ENCODE results near the gene G6PC3.

G6PC3 gene

GRCh38 chr17:44067545-44067940 lies 3.0 kb upstream of the G6PC3 start:
- no peak overlapping the region for H3K4me3 ChIP-seq
- peaks cover 27% of the 10 kb centered on the region for H3K4me1 ChIP-seq
- in situ Hi-C loops (cut with MboI; ENCODE audit: low sequenced_read_pairs), result no loop called here
- no peak for DNase-seq (ENCODE audit: low spot score in 2 of 2)
- H3K36me3 ChIP-seq (replicated peaks), result peaks cover 17% of the 10 kb centered on the region
- H3K9me3 ChIP-seq, result no peaks in the 10 kb centered on the region
- H3K27me3 ChIP-seq (ENCODE audit: low read depth), result no peaks in the 10 kb centered on the region

GRCh38 chr17:44069974-44070454 lies 521 bp upstream of the G6PC3 start:
- Histone ChIP-seq H3K36me3 (replicated peaks) (peaks cover 13% of the 10 kb centered on the region), H3K9me3 (no peaks in the 10 kb centered on the region), H3K4me1 (peaks cover 16% of the 10 kb centered on the region), H3K27me3 (ENCODE audit: low read depth) (no peaks in the 10 kb centered on the region), H3K4me3 (peak overlapping the region; percentile 50)
- peak in 1 of 2 experiments; percentile 28 for DNase-seq (ENCODE audit: low spot score in 2 of 2)
- in situ Hi-C loops (cut with MboI; ENCODE audit: low sequenced_read_pairs), result no loop called here

GRCh38 chr17:44071198-44071520 lies 624 bp downstream of the G6PC3 start:
- Histone ChIP-seq H3K9me3 (no peaks in the 10 kb centered on the region), H3K4me1 (peaks cover 16% of the 10 kb centered on the region), H3K27me3 (ENCODE audit: low read depth) (no peaks in the 10 kb centered on the region), H3K4me3 (peak overlapping the region; percentile 50), H3K36me3 (replicated peaks) (peaks cover 23% of the 10 kb centered on the region)
- DNase-seq (ENCODE audit: low spot score in 2 of 2), result no peak
- in situ Hi-C loops (cut with MboI; ENCODE audit: low sequenced_read_pairs), result no loop called here

DNA sequence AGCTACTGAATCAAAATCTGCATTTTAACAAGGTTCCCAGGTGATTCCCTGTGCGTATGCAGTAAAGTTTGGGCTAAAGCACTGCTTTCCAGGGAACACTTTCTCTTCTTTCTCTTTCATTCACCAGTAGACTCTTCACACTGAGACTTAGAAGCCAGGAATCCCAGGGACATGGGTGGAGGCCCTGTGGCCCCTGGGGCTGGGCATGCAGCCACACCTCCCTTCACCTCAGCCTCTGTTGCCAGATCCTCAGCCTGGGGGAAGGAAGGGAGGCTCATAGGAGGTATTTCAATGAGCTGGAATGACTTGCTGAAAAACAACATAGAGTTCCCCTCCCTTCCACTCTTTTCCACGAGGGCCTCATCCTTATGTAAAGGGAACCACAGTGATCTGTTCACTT lies 1.2 kb downstream of the G6PC3 start:
- H3K4me1 ChIP-seq, result peaks cover 15% of the 10 kb centered on the region
- in situ Hi-C loops (cut with MboI; ENCODE audit: low sequenced_read_pairs), result no loop called here

DNA sequence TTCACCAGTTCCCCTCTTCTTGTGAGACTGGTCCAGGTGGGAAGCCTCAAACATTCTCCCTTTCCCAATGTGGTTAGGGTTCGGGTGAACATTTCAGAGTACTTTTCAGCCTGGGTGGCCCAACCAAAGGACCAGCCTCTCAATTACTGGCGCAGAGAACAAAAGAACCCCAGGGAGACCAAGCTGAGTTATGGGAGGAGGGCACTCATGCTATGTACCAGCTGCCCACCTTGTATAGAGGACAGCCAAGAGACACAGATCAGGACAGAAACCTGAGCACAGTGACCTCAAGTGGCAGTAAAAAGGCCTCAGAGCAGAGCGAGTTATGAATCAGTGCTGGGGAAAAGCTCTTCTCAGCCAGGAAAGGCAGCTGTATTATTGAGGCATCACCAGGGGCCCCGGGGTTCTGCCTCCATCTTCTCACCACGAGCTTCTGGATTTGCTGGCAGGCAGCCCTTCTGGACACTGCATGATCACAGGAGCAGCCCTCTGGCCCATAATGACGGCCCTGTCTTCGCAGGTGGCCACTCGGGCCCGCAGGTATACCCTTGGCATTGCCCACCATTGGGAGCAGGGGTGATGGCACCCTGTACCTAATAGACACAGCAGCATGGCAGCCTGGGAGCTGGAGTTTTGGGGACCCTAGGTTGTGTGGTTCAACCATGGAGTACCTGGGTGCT lies 3.8 kb downstream of the G6PC3 start:
- in situ Hi-C loops (cut with MboI; ENCODE audit: low sequenced_read_pairs), result no loop called here
- no peak for DNase-seq (ENCODE audit: low spot score in 2 of 2)
- Histone ChIP-seq H3K36me3 (replicated peaks) (peaks cover 45% of the 10 kb centered on the region), H3K9me3 (no peaks in the 10 kb centered on the region), H3K4me3 (no peak overlapping the region), H3K27me3 (ENCODE audit: low read depth) (no peaks in the 10 kb centered on the region), H3K4me1 (peaks cover 8% of the 10 kb centered on the region)

More for the DNA sequence above, 1.2 kb downstream of the G6PC3 start:
- Histone ChIP-seq H3K27me3 (ENCODE audit: low read depth) (no peaks in the 10 kb centered on the region), H3K36me3 (replicated peaks) (peaks cover 27% of the 10 kb centered on the region), H3K4me3 (peak overlapping the region; percentile 50), H3K9me3 (no peaks in the 10 kb centered on the region)
- DNase-seq (ENCODE audit: low spot score in 2 of 2), result no peak

DNA sequence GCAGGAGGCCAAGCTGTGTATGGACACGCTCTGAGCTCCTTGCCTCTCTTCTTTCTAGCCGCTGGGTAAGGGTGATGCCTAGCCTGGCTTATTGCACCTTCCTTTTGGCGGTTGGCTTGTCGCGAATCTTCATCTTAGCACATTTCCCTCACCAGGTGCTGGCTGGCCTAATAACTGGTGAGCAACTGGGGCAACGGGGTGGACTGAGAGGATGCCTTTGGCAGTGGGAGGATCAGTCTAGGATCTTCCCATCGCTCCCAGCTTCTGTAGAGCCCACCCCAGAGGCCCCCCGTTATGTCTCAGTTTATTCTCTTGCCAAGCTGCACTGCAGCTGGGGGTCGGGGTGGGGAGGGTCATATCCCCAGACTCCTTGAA lies 4.4 kb downstream of the G6PC3 start:
- no peak for DNase-seq (ENCODE audit: low spot score in 2 of 2)

DNA sequence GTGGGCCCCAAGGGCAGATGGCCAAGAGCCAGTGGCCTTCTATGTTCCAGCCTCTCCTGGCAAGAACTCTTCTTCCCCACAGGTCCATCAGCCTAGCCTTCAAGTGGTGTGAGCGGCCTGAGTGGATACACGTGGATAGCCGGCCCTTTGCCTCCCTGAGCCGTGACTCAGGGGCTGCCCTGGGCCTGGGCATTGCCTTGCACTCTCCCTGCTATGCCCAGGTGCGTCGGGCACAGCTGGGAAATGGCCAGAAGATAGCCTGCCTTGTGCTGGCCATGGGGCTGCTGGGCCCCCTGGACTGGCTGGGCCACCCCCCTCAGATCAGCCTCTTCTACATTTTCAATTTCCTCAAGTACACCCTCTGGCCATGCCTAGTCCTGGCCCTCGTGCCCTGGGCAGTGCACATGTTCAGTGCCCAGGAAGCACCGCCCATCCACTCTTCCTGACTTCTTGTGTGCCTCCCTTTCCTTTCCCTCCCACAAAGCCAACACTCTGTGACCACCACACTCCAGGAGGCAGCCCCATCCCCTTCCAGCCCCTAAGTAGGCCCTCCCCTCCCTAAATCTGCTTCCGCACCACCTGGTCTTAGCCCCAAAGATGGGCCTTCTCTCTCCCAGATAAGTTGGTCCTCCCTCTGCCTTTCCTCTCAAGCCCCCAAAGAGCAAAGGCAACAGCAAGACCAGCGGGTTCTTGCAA lies 5.2 kb downstream of the G6PC3 start:
- no peak for DNase-seq (ENCODE audit: low spot score in 2 of 2)
- no peaks in the 10 kb centered on the region for H3K9me3 ChIP-seq
- no peaks in the 10 kb centered on the region for H3K27me3 ChIP-seq (ENCODE audit: low read depth)
- H3K4me1 ChIP-seq, result peaks cover 5% of the 10 kb centered on the region
- no peak overlapping the region for H3K4me3 ChIP-seq
- in situ Hi-C loops (cut with MboI; ENCODE audit: low sequenced_read_pairs), result no loop called here
- H3K36me3 ChIP-seq (replicated peaks), result peaks cover 45% of the 10 kb centered on the region

More for the DNA sequence above, 4.4 kb downstream of the G6PC3 start:
- Histone ChIP-seq H3K4me3 (no peak overlapping the region), H3K36me3 (replicated peaks) (peaks cover 45% of the 10 kb centered on the region), H3K9me3 (no peaks in the 10 kb centered on the region), H3K4me1 (peaks cover 8% of the 10 kb centered on the region), H3K27me3 (ENCODE audit: low read depth) (no peaks in the 10 kb centered on the region)
- in situ Hi-C loops (cut with MboI; ENCODE audit: low sequenced_read_pairs), result no loop called here

DNA sequence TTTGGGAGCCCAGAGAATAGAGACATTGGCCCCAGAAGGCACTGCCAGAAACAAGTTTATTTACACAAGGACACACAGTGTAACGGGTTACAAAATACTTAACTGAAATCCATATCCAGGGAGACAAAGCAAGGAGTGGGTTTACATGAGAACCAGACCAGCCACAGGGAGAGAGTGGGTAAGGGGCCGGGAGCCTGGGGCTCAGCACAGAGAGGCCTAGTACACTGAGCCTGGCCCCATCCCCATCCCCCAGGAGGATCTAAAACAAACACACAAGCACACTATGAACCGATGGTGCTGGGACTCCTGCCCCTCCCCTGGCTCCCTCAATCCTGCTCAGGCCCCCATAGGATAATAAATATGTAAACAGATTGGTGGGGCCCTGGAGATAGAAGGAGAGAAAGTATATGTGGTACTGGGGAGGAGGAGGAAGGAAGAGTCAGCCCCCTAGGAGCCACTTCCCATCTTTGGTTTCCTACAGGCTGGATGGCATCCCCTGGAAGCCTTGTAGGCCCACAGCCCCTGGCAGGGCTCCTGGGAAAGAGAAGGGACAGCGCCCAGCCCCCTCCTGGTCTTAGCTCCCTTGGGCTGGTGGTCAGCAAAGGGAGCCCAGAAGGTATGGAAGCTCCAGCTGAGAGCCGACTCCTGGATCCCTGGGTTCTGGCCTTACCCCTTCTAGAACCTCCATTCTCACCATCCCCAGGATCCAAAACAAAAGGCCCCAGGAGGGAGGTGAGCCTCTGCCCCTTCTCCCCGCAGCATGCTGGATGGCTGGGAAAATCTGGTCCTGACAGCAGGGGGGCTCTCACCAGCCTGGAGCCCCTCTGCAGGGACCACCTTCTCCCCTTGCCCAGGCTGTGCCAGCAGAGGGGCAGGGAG lies 6.4 kb downstream of the G6PC3 start:
- H3K9me3 ChIP-seq, result no peaks in the 10 kb centered on the region
- no peaks in the 10 kb centered on the region for H3K27me3 ChIP-seq (ENCODE audit: low read depth)
- in situ Hi-C loops (cut with MboI; ENCODE audit: low sequenced_read_pairs), result no loop called here
- peaks cover 45% of the 10 kb centered on the region for H3K36me3 ChIP-seq (replicated peaks)
- H3K4me3 ChIP-seq, result no peak overlapping the region
- no peak for DNase-seq (ENCODE audit: low spot score in 2 of 2)
- peaks cover under 1% of the 10 kb centered on the region for H3K4me1 ChIP-seq

GRCh38 chr17:44077595-44077909 lies 7.0 kb downstream of the G6PC3 start:
- Histone ChIP-seq H3K36me3 (replicated peaks) (peaks cover 51% of the 10 kb centered on the region), H3K27me3 (ENCODE audit: low read depth) (no peaks in the 10 kb centered on the region), H3K9me3 (no peaks in the 10 kb centered on the region), H3K4me1 (no peaks in the 10 kb centered on the region), H3K4me3 (no peak overlapping the region)
- in situ Hi-C loops (cut with MboI; ENCODE audit: low sequenced_read_pairs), result no loop called here
- DNase-seq (ENCODE audit: low spot score in 2 of 2), result no peak

DNA sequence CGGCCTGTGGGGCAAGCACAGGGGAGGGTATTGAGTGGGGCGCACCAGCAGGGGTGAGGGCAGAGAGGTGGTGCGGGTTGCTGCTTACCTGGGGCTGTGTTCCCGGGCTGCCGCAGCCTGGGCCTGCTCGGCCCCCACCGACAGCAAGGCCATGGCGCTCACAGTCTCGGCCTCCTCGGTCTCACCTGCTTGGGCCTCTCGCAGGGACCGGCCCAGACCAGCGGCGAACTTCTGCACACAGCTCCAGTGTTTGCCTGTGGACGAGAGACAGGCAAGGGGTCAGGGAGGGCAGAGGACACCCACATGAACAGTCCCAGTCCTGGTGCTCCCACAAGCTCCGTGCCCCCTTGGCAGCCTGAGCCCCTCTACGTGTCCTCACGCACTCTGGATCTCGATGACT lies 7.9 kb downstream of the G6PC3 start:
- Histone ChIP-seq H3K27me3 (ENCODE audit: low read depth) (no peaks in the 10 kb centered on the region), H3K4me3 (no peak overlapping the region), H3K4me1 (no peaks in the 10 kb centered on the region), H3K9me3 (no peaks in the 10 kb centered on the region), H3K36me3 (replicated peaks) (peaks cover 55% of the 10 kb centered on the region)
- in situ Hi-C loops (cut with MboI; ENCODE audit: low sequenced_read_pairs), result no loop called here
- DNase-seq (ENCODE audit: low spot score in 2 of 2), result no peak

DNA sequence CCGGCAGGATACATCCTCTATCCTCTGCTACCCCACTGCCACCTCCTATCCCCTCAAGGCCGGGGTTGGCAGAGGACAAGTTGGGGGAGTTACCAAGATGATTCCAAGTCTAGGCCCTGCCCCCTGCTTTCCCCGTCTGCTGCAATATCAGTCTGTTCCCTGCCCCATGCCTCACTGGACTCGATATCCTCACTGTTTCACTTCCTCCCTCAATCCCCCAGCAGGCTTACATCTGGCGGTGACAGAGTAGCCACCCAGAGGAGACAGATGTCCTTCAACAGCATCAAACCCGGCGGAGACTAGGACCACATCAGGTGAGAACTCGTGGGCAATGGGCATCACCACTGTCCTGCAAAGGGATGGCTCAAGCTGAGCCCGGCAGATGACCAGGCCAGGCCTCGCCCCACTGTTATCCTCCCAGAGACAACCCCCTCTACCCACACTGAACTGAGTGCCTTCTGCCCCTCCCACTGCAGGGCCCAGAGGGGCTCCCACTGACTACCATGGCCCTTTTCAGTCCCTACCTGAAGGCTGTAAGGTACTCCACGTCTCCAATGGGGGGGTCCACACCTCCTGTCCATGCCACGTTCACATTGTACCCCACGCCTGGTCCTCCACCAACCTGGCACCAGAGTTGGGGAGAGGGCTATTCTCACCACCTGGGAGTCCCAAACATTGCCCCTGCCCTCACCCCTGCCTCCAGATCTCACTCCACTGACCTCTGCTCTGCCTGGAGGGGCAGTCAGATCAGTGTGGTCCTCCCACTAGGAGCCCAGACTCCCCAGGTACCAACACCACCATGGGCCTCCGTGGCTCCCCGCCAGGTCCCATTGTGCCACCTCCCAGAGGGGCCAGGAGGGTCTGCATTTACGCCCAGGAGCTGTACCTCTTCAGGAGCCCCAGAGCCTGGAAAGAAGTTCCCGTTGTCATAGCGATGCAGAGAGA lies 9.6 kb downstream of the G6PC3 start:
- Histone ChIP-seq H3K36me3 (replicated peaks) (peaks cover 44% of the 10 kb centered on the region), H3K4me3 (no peak overlapping the region), H3K9me3 (no peaks in the 10 kb centered on the region), H3K27me3 (ENCODE audit: low read depth) (no peaks in the 10 kb centered on the region), H3K4me1 (no peaks in the 10 kb centered on the region)
- in situ Hi-C loops (cut with MboI; ENCODE audit: low sequenced_read_pairs), result no loop called here
- DNase-seq (ENCODE audit: low spot score in 2 of 2), result no peak

- Histone ChIP-seq H3K4me1 (no peaks in the 10 kb centered on the region), H3K4me3 (no peak overlapping the region), H3K27me3 (ENCODE audit: low read depth) (no peaks in the 10 kb centered on the region), H3K9me3 (no peaks in the 10 kb centered on the region), H3K36me3 (replicated peaks) (peaks cover 29% of the 10 kb centered on the region)
- in situ Hi-C loops (cut with MboI; ENCODE audit: low sequenced_read_pairs), result no loop called here
- DNase-seq (ENCODE audit: low spot score in 2 of 2), result no peak
These were observed 11.1 kb downstream of the G6PC3 start for GRCh38 chr17:44081681-44082080.

- Histone ChIP-seq H3K27me3 (ENCODE audit: low read depth) (no peaks in the 10 kb centered on the region), H3K36me3 (replicated peaks) (peaks cover 21% of the 10 kb centered on the region)
- in situ Hi-C loops (cut with MboI; ENCODE audit: low sequenced_read_pairs), result no loop called here
These were observed 11.9 kb downstream of the G6PC3 start for GRCh38 chr17:44082256-44082927.

More at GRCh38 chr17:44082256-44082927, 11.9 kb downstream of the G6PC3 start:
- peaks cover 5% of the 10 kb centered on the region for H3K4me1 ChIP-seq
- no peaks in the 10 kb centered on the region for H3K9me3 ChIP-seq
- no peak overlapping the region for H3K4me3 ChIP-seq
- no peak for DNase-seq (ENCODE audit: low spot score in 2 of 2)

Data from HAP-1 (cell line).